ENCODE measurements around the gene ZCCHC24.

ZCCHC24 gene

DNA sequence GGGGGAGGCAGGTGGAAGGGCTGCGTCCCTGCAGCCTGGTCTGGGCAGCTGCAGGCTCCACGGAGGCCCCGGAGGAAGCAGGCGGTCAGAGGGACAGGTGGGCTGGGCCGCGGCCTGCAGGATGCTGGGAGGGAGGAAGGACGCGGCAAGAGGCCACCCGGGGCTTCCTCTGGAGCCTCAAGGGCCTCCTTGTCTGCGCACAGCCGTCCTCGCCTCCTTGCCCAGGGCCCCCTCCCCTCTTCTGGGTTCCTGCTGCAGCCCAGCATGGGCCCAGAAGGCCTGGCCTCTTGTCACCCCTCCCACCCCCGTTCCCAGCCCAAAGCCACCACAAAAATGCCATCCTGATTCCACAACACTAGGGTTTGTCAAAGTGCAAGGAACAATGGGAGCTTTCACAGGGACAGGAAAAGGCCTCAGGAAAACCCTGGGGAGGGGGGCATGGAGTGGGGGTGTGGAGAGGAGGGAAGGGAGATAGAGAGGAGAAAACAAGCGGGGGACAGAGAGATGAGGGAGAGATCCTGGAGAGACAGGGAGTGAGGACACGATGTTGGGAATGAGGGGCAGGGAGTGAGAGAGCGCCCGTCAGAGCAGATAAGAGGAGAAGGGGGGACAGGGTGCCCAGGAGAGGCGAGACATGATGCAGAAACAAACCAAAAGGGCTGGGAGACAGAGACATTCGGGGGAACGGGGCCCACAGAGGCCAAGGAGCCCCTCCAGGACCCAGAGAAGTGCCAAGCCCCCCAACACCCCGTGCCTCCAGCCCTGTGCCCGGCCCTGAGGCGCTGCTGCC lies 41.8 kb downstream of the ZCCHC24 start:
- DNase-seq (ENCODE audit: low read depth), result no peak
- H3K4me3 ChIP-seq (ENCODE audit: low read depth, low read length), result no peak overlapping the region

DNA sequence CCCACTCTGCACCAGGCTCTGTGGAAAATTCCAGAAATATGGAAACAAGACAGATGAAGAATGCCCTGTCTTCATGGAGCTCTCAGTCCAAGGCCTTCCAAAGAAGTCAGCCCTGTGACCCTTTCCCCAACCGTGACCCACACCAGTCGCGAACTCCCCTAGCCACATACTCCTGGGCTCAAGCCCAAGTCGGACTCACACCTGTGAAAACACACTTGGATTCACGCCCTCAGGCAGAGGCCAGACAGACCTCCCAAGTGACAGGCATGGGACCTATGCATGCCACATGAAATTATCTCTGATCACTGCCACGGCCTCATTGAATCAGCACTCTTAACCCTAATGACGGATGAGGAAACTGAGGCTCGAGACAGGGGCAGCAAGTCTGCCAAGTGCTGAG lies 42.5 kb downstream of the ZCCHC24 start:
- no peak for DNase-seq (ENCODE audit: low read depth)
- H3K4me3 ChIP-seq (ENCODE audit: low read depth, low read length), result no peak overlapping the region

DNA sequence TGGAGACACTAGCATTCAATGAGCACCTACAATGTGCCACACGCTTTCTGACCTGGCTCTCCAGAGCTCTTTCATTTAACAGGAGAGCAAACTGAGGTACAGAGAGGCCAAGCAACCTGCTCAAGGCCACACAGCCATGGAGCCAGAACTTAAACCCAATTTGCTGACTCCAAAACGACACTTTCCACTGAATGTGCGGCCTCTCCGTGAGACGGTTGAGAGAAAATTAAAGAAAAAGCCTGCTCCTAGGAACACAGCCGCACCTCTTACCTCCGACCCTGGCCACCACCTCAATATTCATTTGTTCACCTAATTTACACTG lies 42.8 kb downstream of the ZCCHC24 start:
- H3K4me3 ChIP-seq (ENCODE audit: low read depth, low read length), result no peak overlapping the region
- DNase-seq (ENCODE audit: low read depth), result no peak

DNA sequence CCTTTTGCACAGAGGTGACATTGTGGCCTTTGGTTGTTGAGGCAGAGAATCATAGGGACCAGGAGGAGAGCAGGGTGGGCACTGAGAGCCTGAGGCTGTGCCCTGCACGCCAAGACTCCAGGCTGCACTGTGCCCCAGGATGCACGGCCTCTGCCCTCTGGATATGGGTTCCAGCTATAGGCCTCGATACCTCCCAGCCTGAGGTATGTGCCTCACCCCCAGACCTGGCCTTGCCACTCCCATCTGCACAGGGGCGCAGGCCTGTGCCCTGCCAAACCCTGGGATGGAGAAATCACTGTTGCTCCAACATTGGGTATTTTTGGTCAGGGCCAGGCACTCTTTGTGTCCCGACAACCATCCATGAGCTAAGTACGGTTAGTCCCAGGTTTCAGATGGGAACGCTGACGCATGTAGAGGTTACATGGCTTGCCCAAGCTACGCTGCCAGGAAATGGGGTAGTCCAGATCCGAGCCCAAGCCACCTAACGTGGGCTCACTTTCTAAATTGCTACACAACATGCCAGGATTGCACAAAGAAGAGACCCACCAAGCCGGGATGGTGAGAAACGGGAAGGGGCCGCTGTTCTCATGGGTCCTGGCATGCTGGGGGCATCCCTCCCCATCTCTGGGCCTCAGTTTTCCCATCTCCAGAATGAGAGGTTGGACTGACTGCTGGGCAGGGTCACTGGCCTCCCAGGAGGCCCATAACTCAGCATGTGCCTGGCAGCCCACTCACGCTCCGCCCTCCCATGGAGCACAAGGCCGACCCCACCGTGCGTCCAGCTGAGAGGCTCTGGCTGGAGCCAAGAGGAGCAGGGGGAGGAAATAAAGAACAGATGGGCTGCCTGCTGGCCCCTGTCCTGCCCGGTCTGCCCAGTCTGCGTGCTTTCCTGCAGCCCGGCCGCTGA lies 44.2 kb downstream of the ZCCHC24 start:
- peak; percentile 60 for DNase-seq (ENCODE audit: low read depth)
- H3K4me3 ChIP-seq (ENCODE audit: low read depth, low read length), result no peak overlapping the region

DNA sequence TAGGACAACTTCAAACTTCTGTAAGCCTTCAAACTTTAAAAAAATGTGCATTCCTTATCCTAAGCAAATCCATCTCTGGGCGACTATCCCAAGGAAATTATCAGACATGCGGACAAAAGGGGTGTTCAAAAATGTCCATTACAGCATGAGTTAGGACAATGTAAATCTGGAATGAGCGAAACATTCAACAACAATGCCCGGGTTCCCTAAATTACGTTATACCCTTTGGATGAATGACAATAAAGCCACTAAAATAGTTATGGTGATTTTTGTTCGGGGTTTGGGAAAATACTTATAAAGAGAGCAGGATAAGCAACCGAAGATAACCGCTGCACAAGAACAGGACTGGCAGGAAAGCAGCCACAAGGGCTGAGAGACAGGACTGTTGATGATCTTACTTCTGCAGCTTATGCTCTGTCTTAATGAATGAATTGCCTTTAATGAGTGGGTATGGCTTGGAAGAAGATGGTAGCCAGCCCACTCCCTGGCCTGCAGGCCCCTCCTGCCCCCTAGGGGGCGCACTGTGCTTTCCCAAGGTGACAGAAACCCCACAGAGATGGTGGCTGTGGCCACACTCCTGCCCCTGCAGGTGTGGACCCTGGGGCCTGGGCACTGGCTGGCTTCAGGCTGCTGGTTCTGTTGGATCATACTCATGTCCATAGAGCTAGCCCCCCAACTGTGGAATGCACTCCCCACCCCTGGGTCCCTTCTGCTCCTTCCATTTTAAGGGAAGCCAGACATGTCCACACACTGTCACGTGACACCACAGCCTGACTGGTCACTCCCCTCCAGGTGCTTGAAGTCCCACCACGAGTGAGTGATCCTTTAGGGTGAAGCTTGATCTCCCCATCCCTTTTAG lies 45.0 kb downstream of the ZCCHC24 start:
- H3K4me3 ChIP-seq (ENCODE audit: low read depth, low read length), result no peak overlapping the region
- DNase-seq (ENCODE audit: low read depth), result no peak

DNA sequence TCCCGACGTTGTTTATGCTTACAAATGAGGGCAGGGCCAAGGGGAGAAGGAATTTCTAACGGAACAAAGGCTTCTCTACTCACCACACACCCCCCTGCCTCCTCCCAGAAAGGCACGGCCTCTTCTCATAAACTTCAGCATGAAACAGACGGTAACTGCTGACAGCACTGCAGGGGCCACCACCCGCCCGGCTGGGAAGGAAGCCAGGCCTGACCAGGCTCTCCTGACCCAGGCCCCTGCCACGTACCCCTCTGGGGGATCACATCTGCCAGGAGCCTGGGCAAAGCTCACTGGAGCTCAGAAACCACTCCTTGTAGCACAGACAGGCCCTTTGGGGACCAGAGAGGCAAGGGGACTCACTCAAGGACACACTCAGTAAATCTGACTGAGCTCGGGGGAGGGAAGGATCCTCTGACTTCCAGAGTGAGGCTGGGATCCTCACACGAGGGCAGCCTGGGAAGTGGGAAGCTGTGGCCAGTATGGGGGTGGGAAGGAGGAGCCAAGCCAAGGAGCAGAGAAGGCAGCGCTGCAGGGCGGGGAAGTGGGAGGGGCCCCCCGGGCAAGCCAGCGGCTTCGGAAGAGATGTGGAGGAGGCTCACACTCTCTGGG lies 46.1 kb downstream of the ZCCHC24 start:
- H3K4me3 ChIP-seq (ENCODE audit: low read depth, low read length), result peak overlapping the region; percentile 22
- peak; percentile 97 for DNase-seq (ENCODE audit: low read depth)

DNA sequence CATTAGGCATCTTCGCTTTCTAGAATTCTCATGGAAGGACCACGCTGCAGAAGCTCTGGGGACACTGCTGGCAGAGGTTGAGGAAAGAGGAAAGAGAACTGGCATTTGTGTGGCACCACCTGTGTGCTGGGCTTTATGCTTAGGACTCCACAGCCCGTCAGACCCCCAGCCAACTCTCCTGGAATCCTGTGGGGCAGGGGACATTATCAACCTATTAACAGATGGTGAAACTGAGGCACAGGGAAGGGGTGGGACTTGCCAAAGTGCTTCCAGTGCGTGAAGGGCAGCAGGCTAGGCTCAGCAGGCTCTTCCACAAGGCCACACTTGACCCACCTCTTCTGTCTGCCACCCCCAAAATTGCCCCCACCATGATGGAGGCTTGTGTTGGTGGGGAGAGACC lies 46.8 kb downstream of the ZCCHC24 start:
- no peak overlapping the region for H3K4me3 ChIP-seq (ENCODE audit: low read depth, low read length)
- no peak for DNase-seq (ENCODE audit: low read depth)

DNA sequence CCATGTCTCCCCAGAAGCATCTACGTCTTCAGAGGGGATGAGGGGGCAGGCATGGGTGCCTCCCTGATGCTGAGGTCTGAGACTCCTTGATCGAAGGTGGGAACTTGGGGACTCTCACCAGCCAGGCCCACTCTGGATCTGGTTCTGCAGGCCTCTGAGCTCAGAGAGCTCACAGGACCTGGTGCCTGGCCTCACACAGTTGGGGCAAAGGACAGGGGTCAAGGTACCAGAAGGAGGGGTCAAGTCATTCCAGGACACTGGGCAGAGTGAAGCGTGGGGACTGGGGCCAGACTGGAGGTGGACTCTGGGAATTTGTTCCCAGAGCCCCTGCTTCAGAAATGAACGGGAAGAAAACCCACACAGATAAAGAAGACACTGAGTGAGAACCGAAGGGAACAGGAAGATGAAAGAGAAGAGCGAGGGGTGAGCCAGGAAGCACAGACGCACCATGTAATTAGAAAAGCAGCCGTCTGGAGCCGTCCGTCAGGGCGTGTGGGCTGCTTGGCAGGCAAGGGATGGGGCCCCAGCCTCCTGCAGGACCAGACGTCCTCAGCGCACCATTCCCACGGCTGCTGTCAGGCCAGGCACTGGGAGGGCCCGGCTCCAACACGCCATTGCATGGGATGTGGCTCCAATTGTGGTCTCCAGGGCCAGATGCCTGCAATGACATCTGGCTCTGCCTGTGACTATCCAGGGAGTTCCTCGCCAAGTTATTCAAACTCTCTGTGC lies 47.7 kb downstream of the ZCCHC24 start:
- no peak for DNase-seq (ENCODE audit: low read depth)
- H3K4me3 ChIP-seq (ENCODE audit: low read depth, low read length), result no peak overlapping the region

DNA sequence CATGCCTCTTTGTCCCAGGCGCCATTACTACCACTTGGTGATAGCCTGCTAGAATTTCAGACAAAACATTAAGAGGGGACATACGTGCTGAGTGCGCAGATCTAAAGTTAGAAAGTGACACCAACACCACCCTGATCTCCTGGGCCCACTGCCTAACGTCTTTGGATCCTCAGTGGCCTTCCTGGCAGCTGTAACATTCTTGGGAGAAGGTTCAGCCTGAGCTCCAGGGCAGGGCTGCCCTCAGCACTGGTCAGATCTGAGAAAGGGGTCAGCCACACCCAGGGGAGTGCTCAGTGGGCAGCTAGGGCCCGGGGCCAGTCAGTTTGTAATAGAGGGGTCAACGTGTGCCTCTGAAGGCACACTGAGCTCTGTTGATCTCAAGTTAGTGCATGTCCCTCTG lies 48.4 kb downstream of the ZCCHC24 start:
- no peak overlapping the region for H3K4me3 ChIP-seq (ENCODE audit: low read depth, low read length)
- DNase-seq (ENCODE audit: low read depth), result no peak

DNA sequence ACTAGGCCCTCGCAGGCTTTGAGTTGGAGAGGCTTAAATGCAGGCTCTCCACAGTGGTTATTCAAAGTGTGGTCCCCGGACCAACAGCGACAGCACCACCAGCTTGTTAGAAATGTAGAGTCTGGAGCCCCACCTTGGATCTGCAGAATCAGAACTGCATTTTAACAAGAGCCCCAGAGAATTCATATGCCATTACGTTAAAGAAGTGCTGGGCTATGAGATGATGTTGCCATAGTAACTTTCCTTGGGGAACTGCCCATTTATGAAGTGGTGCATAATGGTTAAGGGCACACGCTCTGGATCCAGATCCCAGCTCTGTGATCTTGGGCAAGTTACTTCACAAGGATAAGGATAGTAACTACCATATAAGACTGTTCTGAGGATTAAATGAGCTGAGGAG lies 48.9 kb downstream of the ZCCHC24 start:
- no peak for DNase-seq (ENCODE audit: low read depth)
- H3K4me3 ChIP-seq (ENCODE audit: low read depth, low read length), result no peak overlapping the region

DNA sequence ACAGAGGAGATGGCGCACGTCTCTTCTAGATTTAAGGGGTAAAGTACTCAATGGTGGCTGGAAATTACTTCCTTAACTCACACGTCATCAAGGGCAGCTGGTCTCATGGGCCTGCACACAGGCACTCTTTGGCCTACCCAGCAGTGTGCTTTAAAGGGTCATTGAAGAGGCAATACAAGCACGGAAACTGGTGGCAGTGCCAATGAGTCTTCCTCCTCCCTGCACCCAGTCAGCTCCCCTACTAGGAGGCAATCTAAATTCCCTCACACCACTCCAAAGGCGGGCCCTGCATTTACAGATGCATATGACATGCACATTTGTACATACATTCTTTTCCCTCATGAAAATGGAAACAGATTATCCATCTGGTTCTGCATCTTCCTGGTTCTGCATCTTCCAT lies 50.8 kb downstream of the ZCCHC24 start:
- no peak overlapping the region for H3K4me3 ChIP-seq (ENCODE audit: low read depth, low read length)
- no peak for DNase-seq (ENCODE audit: low read depth)

DNA sequence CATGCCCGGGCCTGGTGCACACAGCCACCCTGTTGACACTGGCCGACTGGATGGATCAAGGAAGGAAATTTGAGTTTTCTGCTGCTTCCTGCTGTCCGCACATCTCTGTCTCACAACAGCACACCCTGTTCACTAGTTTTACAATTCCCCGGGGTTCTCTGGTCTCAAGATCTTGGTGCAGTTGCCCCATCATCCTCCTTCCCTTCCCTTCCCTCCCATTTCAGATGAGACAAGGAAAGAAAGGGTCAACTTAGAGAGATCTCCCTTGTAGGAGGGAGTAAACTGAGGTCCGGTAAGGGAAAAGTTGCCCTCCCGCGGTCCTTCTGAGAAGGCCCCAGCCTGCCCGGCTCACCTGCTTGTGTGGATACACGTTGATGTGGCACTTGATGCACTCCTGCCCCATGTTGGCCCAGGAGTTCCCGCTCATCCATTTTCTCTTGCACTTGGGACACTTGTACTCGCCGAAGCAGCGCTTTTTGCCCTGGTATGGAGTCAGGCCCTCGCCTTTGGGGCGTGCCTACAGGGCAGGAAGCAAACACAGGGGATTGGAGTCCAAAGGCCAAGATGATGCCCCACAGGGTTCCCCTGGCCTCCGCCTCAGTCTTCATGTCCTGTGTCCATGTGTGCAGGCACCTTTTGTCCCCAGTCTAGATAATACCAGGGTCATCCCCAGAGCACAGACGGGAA lies 51.4 kb downstream of the ZCCHC24 start:
- no peak overlapping the region for H3K4me3 ChIP-seq (ENCODE audit: low read depth, low read length)
- DNase-seq (ENCODE audit: low read depth), result no peak

DNA sequence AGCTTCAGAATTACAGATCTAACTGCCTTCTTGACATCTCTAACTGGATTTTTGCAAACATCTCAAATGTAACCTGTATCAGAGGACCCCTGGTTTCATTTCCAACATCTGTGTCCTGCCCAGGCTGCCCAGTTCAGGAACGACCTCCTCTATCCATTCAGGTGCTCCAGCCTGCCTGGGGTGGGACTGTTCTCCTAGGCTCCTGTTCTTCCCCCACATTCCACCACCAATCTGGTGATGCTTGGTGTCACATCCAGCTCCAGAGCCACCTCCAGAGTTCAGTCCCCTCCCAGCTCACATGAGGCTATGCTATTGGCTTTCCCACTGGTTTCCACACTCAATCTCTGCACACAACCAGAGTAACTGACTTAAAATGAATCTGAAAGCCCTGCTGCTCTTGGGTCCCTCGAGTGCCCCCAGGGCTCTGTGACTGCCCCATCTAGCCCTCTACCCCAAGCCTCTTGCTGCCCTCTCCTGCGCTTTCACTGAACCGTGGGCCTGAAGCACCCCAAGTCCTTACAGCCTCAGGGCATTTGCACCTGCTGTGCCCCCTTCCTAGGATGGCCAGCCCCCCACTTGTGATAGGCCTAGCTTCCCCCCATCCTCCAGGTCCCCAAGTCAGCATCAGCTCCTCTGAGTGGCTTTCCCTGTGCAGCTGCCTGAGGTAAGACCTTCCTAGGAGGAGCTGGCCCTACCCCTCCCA lies 52.1 kb downstream of the ZCCHC24 start:
- no peak for DNase-seq (ENCODE audit: low read depth)
- no peak overlapping the region for H3K4me3 ChIP-seq (ENCODE audit: low read depth, low read length)

DNA sequence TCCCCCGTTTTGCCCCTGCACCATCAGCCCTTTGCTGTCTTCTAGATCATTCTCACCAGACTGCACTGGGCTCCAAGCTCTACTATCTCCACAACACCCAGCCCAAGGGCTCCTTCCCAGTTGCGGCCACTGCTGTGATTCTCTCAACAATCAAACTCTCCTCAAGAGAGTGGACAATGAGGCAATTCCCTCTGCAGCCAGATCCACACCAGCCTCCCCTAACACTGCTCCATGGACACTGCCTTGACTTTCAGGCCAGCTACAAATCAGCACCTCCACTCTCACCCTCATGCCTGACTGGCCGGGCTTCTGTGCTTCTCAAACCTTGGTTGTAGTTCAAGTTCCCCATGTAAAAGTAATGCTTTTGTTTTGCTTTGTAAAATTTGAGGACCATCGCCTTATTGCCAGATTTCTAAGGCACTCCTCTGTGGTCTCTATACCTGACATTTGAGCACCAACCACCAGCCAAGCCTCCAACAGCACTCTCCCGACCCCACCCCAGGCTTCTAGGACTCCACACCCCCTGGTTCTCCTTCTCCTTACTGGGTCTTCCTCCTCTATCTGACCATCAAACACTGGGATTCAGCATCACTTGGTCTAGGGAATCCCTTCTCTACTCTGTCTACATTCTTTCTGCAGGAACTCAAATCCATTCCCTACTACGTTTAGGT lies 52.8 kb downstream of the ZCCHC24 start:
- DNase-seq (ENCODE audit: low read depth), result no peak
- no peak overlapping the region for H3K4me3 ChIP-seq (ENCODE audit: low read depth, low read length)

DNA sequence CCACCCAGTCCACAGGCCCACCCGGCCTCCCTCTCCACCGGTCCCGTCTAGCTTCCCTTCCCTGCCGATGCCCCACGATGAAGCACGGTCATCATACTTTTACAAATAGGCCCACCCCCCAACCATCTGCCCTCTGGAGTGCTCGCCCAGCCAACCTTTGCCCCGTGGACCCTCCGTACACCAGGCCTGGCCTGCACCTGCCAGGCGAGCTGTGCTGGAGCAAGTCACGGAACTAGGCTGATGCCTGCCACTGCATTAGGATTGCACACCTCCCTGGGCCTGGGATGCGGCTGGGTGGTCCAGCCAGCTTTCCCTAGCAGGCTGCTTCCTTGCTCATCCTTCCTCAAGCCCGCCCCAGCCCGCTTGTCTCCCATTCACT lies 53.4 kb downstream of the ZCCHC24 start:
- no peak overlapping the region for H3K4me3 ChIP-seq (ENCODE audit: low read depth, low read length)
- DNase-seq (ENCODE audit: low read depth), result no peak

DNA sequence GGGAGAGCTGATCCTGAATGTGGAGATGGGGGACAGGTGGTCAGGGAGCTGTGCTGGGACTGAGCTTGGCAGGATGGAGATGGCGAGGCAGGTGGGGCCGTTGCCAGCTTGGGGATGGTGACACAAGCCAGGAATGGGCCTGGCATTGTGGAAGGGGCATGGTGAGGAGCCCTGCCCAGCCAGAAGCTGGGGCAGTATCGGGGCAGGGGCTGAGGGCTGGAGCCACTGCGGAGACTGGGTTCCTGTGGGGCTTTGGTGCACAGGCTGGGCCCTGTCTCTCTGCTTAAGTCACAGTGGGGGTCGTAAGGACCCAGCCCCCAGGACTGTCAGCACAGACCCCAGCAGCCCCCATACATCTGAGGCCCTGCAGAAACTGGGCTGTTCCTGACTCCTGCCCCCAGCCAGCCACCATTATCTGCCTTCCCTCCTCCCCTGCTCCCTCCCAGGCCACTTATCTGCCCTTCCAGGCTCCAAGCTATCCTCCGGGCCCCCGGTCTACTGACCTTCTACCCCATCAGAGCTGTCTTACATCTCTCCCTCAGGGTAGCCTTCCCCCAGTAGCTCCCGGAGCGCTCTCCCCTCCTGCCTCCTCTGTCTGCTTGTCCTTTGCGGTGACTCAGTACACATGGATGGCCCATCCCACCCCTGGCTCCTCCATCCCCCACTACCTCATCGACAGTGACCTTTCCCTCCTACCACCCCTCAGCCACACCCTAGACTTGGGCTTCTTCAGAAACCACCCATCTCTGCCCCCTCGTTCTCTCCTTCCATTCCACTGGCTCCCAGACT lies 54.0 kb downstream of the ZCCHC24 start:
- no peak overlapping the region for H3K4me3 ChIP-seq (ENCODE audit: low read depth, low read length)
- no peak for DNase-seq (ENCODE audit: low read depth)
